HFFc6 (cell line): ENCODE results near the gene MARK1. TPM values are rescaled to one million over a fixed set of nuclear protein-coding genes. Genes with fewer than 3 reads are reported as not detected.

Experiments used
- DNase-seq: peaks from one replicate; pipeline ENCODE4 v3.0.0-alpha.2; 2018
- H3K27ac Mint-ChIP-seq: 2 replicates; pipeline ENCODE4 v1.8.0; 2020; ENCODE audit warnings: mild to moderate bottlenecking, mixed read lengths
- H3K27me3 Mint-ChIP-seq: 2 replicates; pipeline ENCODE4 v1.8.0; 2021; ENCODE audit warnings: mild to moderate bottlenecking, moderate library complexity, mixed read lengths; ENCODE audit not compliant: insufficient read depth
- H3K36me3 Mint-ChIP-seq: 2 replicates; pipeline ENCODE4 v1.8.0; 2021; ENCODE audit warnings: low read depth, mixed read lengths
- H3K4me1 Mint-ChIP-seq: 2 replicates; pipeline ENCODE4 v1.8.0; 2020; ENCODE audit warnings: low read depth, mixed read lengths
- H3K4me3 Mint-ChIP-seq: 2 replicates; pipeline ENCODE4 v1.8.0; 2020; ENCODE audit warnings: mild to moderate bottlenecking, moderate library complexity, mixed read lengths
- H3K9me3 Mint-ChIP-seq: 2 replicates; pipeline ENCODE4 v1.8.0; 2020; ENCODE audit warnings: mild to moderate bottlenecking, mixed read lengths
- CTCF ChIP-seq: fragments of 200-600 bp; sonication (generic); IDR thresholded peaks from 2 replicates; pipeline ENCODE4 v1.5.0; 2021; ENCODE audit warnings: antibody characterized with exemption, mild to moderate bottlenecking
- total RNA-seq, 6 experiments: library from RNA; stranded (reverse); fragmentation: NEBNext Ultra II Directional; extraction: Animal tissue kit (Norgen Biotek cat#: 25700); gene quantifications; 2 replicates in 1 of 6; 3 replicates in 5 of 6; pipeline ENCODE4 v1.2.3, GENCODE V29; 2021

Gene MARK1
- total RNA-seq, 6 experiments from 2014 or later = not detected

GRCh38 chr1:220670365-220670764 lies 142.4 kb downstream of the MARK1 start:
- DNase-seq = no peak
- Mint-ChIP-seq H3K4me1 (no peaks in the 10 kb centered on the region), H3K36me3 (no peaks in the 10 kb centered on the region), H3K27me3 (peaks cover 5% of the 10 kb centered on the region; the same call in 1 of the 2 replicates), H3K27ac (no peak overlapping the region), H3K4me3 (no peak overlapping the region), H3K9me3 (no peaks in the 10 kb centered on the region)
- TF ChIP-seq CTCF = no peak

GRCh38 chr1:220673921-220674320 lies 146.0 kb downstream of the MARK1 start:
- DNase-seq = no peak
- Mint-ChIP-seq H3K4me3 (no peak overlapping the region), H3K4me1 (no peaks in the 10 kb centered on the region), H3K36me3 (no peaks in the 10 kb centered on the region), H3K27ac (no peak overlapping the region), H3K27me3 (no peaks in the 10 kb centered on the region; the same call in 1 of the 2 replicates), H3K9me3 (no peaks in the 10 kb centered on the region)
- TF ChIP-seq CTCF = no peak

- H3K4me1 Mint-ChIP-seq = 0 out of 2 replicates have a peak, but pooled peaks cover 8% of the 10 kb centered on the region
- no peaks in the 10 kb centered on the region; the same call in 1 of the 2 replicates for H3K27me3 Mint-ChIP-seq
- no peak for TF ChIP-seq CTCF
- H3K9me3 Mint-ChIP-seq = no peaks in the 10 kb centered on the region
- H3K27ac Mint-ChIP-seq = no peak overlapping the region
- H3K36me3 Mint-ChIP-seq = no peaks in the 10 kb centered on the region
- H3K4me3 Mint-ChIP-seq = no peak overlapping the region
- no peak for DNase-seq
Measured at GRCh38 chr1:220677251-220677650, 149.3 kb downstream of the MARK1 start.

- no peak overlapping the region for H3K27ac Mint-ChIP-seq
- H3K36me3 Mint-ChIP-seq = no peaks in the 10 kb centered on the region
- peak; percentile 27 for DNase-seq
- H3K27me3 Mint-ChIP-seq = no peaks in the 10 kb centered on the region; the same call in 1 of the 2 replicates
- no peak overlapping the region for H3K4me3 Mint-ChIP-seq
- 0 out of 2 replicates have a peak, but pooled peaks cover 8% of the 10 kb centered on the region for H3K4me1 Mint-ChIP-seq
- H3K9me3 Mint-ChIP-seq = no peaks in the 10 kb centered on the region
- peak; percentile 85 for TF ChIP-seq CTCF
Measured at GRCh38 chr1:220680085-220680687, 152.2 kb downstream of the MARK1 start.

GRCh38 chr1:220681220-220681880 lies 153.4 kb downstream of the MARK1 start:
- TF ChIP-seq CTCF = no peak
- 0 out of 2 replicates have a peak, but pooled peaks cover 8% of the 10 kb centered on the region for H3K4me1 Mint-ChIP-seq
- H3K27me3 Mint-ChIP-seq = peaks cover 3% of the 10 kb centered on the region; the same call in 1 of the 2 replicates
- H3K4me3 Mint-ChIP-seq = peak overlapping the region; percentile 71
- no peak overlapping the region for H3K27ac Mint-ChIP-seq
- DNase-seq = no peak
- H3K36me3 Mint-ChIP-seq = no peaks in the 10 kb centered on the region
- no peaks in the 10 kb centered on the region for H3K9me3 Mint-ChIP-seq
